Endothelial cell of umbilical vein (primary cell): Measurements from ENCODE around the gene PLEKHG7. TPM values are rescaled to one million over a fixed set of nuclear protein-coding genes. Genes with fewer than 3 reads are reported as not detected.

Source experiments
- BruUV-seq: library from RNA; stranded (reverse); fragments of 400-500 nt; replicated peaks from 2 replicates; lab custom pipeline; 2021; lab: Mats Ljungman, UMichigan
- CTCF ChIA-PET: fragments of 300-600, 350-600 bp; sonication (Branson Sonifier 250); formaldehyde crosslinking; loops from one replicate; lab custom pipeline; 2021; ENCODE audit warnings: antibody characterized with exemption, inconsistent platforms; lab: Charles Lee
- POLR2A ChIA-PET: fragments of 300-600, 350-600 bp; sonication (Branson Sonifier 250); formaldehyde crosslinking; loops from one replicate; lab custom pipeline; 2021; ENCODE audit warnings: antibody characterized with exemption, inconsistent platforms; lab: Charles Lee
- DNase-seq: peaks from one replicate; pipeline ENCODE4 v3.0.0-alpha.2; 2011; ENCODE audit warnings: low read depth, low spot score
- FAIRE-seq: peaks from 2 replicates; lab custom pipeline; 2011; peaks lifted over from hg19 to GRCh38; lab: Jason Lieb, UNC
- H2AFZ ChIP-seq: 2 replicates; pipeline ENCODE4 v1.6.0; 2012; ENCODE audit warnings: low read depth, low read length, control low read depth, inconsistent platforms
- H3K27ac ChIP-seq: 2 replicates; pipeline ENCODE4 v1.5.1; 2011; ENCODE audit warnings: low read depth, mild to moderate bottlenecking, control low read depth, low read length, moderate library complexity; ENCODE audit not compliant: insufficient read depth
- H3K27me3 ChIP-seq, 2 experiments: 2 replicates each; pipeline versions ENCODE4 v1.6.0 to v1.6.1; 2011; ENCODE audit warnings: low read length in 2 of 2, mixed read lengths in 1 of 2; ENCODE audit not compliant: control insufficient read depth in 2 of 2, insufficient read depth in 2 of 2
- H3K36me3 ChIP-seq, 2 experiments: 2 replicates in 1 of 2; 3 replicates in 1 of 2; pipeline ENCODE4 v1.5.1; 2011; ENCODE audit warnings: low read length in 2 of 2, mild to moderate bottlenecking in 1 of 2, moderate library complexity in 1 of 2; ENCODE audit not compliant: control insufficient read depth in 2 of 2, insufficient read depth in 2 of 2; ENCODE audit errors: extremely low read depth in 1 of 2
- H3K4me1 ChIP-seq: 3 replicates; pipeline ENCODE4 v1.5.1; 2011; ENCODE audit warnings: mild to moderate bottlenecking, low read length; ENCODE audit not compliant: control insufficient read depth, insufficient read depth; ENCODE audit errors: extremely low read depth
- H3K4me2 ChIP-seq: 2 replicates; pipeline ENCODE4 v1.6.1; 2011; ENCODE audit warnings: low read length, control low read depth, mixed read lengths; ENCODE audit not compliant: insufficient read depth
- H3K4me3 ChIP-seq, 3 experiments: fragments of 200-600 bp in 1 of 3; sonication (generic), shearing (Covaris generic) in 1 of 3; replicated peaks in 1 of 3; 2 replicates each; pipeline ENCODE4 v1.5.1; 2011 to 2016; ENCODE audit warnings: control low read depth in 3 of 3, low read length in 3 of 3, mild to moderate bottlenecking in 2 of 3, inconsistent platforms in 1 of 3, low read depth in 1 of 3, moderate library complexity in 1 of 3; ENCODE audit not compliant: insufficient read depth in 1 of 3
- H3K79me2 ChIP-seq: 2 replicates; pipeline ENCODE4 v1.6.0; 2012; ENCODE audit warnings: low read length, inconsistent platforms; ENCODE audit not compliant: control insufficient read depth, insufficient read depth
- H3K9ac ChIP-seq: replicated peaks from 2 replicates; pipeline ENCODE3; 2011; ENCODE audit warnings: low read length, control low read depth; ENCODE audit not compliant: insufficient read depth; ENCODE audit errors: extremely low read depth
- H3K9me1 ChIP-seq: replicated peaks from 3 replicates; pipeline ENCODE4 v1.6.0; 2011; ENCODE audit warnings: mild to moderate bottlenecking, low read length; ENCODE audit not compliant: control insufficient read depth, insufficient read depth; ENCODE audit errors: extremely low read depth
- H3K9me3 ChIP-seq: replicated peaks from 2 replicates; pipeline ENCODE4 v1.5.1; 2012; ENCODE audit warnings: low read length, inconsistent platforms; ENCODE audit not compliant: control insufficient read depth, insufficient read depth
- H4K20me1 ChIP-seq: replicated peaks from 2 replicates; pipeline ENCODE3; 2011; ENCODE audit warnings: mild to moderate bottlenecking, low read length; ENCODE audit not compliant: control insufficient read depth, insufficient read depth; ENCODE audit errors: extremely low read depth
- EZH2 ChIP-seq: IDR thresholded peaks from 2 replicates; pipeline ENCODE4 v1.6.1; 2012; ENCODE audit warnings: borderline replicate concordance, low read depth, mild to moderate bottlenecking, moderate library complexity, low read length, inconsistent platforms; ENCODE audit not compliant: severe bottlenecking
- FOS ChIP-seq: IDR thresholded peaks from 2 replicates; pipeline ENCODE4 v1.6.1; 2011; ENCODE audit warnings: mild to moderate bottlenecking, low read length, moderate library complexity, borderline replicate concordance; ENCODE audit not compliant: insufficient read depth
- GATA2 ChIP-seq: IDR thresholded peaks from 2 replicates; pipeline ENCODE4 v1.7.0; 2011; ENCODE audit warnings: low read depth, mild to moderate bottlenecking, moderate library complexity, mixed read lengths, low read length; ENCODE audit not compliant: insufficient read length, insufficient read depth
- JUN ChIP-seq: IDR thresholded peaks from 2 replicates; pipeline ENCODE4 v1.6.1; 2011; ENCODE audit warnings: borderline replicate concordance, low read depth; ENCODE audit not compliant: insufficient read length, insufficient read depth
- MYC ChIP-seq: IDR thresholded peaks from one replicate; pipeline ENCODE4 v1.6.1; 2011; ENCODE audit warnings: mild to moderate bottlenecking, low read depth, low read length
- POLR2A ChIP-seq: IDR thresholded peaks from 2 replicates; pipeline ENCODE4 v1.6.1; 2012; ENCODE audit warnings: low read depth, mild to moderate bottlenecking, control low read depth, low read length
- POLR2AphosphoS5 ChIP-seq: IDR thresholded peaks from 2 replicates; pipeline ENCODE4 v1.6.1; 2012; ENCODE audit warnings: low read depth, mild to moderate bottlenecking, control low read depth, low read length, moderate library complexity; ENCODE audit not compliant: insufficient read depth
- dilution Hi-C: fragments of 300-500 bp; cut with MboI; formaldehyde crosslinking; loops from one replicate; pipeline ENCODE4 v1.15.0; 2019; ENCODE audit warnings: low sequenced_read_pairs; ENCODE audit not compliant: extremely low pct_ligation_motif_present
- intact Hi-C: fragments of 100-400 bp; cut with micrococcal nuclease; formaldehyde crosslinking; loops from one replicate; pipeline ENCODE4 v1.10.0; 2022
- polyA plus RNA-seq, 4 experiments: library from polyadenylated mRNA; depleted of rRNA in 3 of 4; stranded (reverse) in 3 of 4; unstranded in 1 of 4; fragments of >200 nt; gene quantifications; 2 replicates each; pipeline versions ENCODE4 v1.2.1 to v1.2.3, GENCODE V29; 2011 to 2012; ENCODE audit warnings: missing spikeins in 1 of 4
- total RNA-seq: library from RNA; stranded (reverse); gene quantifications from 2 replicates; pipeline ENCODE4 v1.2.3, GENCODE V29; 2021
- TF ChIP-seq, protein P1 (sequence below): IDR thresholded peaks from 2 replicates; pipeline ENCODE4 v1.6.1; 2011; ENCODE audit not compliant: insufficient read depth, insufficient read length
- TF ChIP-seq, protein P2 (sequence below), 2 donors: IDR thresholded peaks; 1 replicate in 1 of 2; 2 replicates in 1 of 2; pipeline ENCODE4 v1.5.1; 2011; ENCODE audit warnings: low read length in 2 of 2, mild to moderate bottlenecking in 2 of 2, moderate library complexity in 2 of 2, control low read depth in 1 of 2, inconsistent platforms in 1 of 2, low read depth in 1 of 2; ENCODE audit not compliant: insufficient read depth in 1 of 2; ENCODE audit errors: extremely low read depth in 1 of 2

PLEKHG7 gene
- total and polyA plus RNA-seq, 2 donors (not counting 3 experiments of a cell fraction or from before 2014, with no cell fraction given): not detected

- DNase-seq: peak; percentile 100
- H2AFZ ChIP-seq: peak overlapping the region; percentile 6
- peak overlapping the region; percentile 39 for H3K9ac ChIP-seq
- H3K27ac ChIP-seq: peak overlapping the region; percentile 72
- ChIA-PET CTCF (interaction anchor here (0.7 to 2.0 kb wide), 8 partner anchors 8 to 49 kb away, joined by 3 to 11 read pairs (median 4); no protein-coding TSS in a partner anchor), POLR2A (no interaction called here)
- peak overlapping the region; percentile 58 for H3K4me2 ChIP-seq
- dilution Hi-C loops (no loop called here), intact Hi-C loops (loop anchor here (1.0 to 2.0 kb wide), 4 partner anchors 8 to 215 kb away; no protein-coding TSS in a partner anchor)
- TF ChIP-seq MYC (no peak), EZH2 (no peak), JUN (peak; percentile 83), POLR2AphosphoS5 (peak; percentile 78), GATA2 (peak; percentile 77), FOS (peak; percentile 66), POLR2A (no peak)
- TF ChIP-seq, protein P1, sequence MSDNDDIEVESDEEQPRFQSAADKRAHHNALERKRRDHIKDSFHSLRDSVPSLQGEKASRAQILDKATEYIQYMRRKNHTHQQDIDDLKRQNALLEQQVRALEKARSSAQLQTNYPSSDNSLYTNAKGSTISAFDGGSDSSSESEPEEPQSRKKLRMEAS: peak; percentile 68
- TF ChIP-seq, protein P2, sequence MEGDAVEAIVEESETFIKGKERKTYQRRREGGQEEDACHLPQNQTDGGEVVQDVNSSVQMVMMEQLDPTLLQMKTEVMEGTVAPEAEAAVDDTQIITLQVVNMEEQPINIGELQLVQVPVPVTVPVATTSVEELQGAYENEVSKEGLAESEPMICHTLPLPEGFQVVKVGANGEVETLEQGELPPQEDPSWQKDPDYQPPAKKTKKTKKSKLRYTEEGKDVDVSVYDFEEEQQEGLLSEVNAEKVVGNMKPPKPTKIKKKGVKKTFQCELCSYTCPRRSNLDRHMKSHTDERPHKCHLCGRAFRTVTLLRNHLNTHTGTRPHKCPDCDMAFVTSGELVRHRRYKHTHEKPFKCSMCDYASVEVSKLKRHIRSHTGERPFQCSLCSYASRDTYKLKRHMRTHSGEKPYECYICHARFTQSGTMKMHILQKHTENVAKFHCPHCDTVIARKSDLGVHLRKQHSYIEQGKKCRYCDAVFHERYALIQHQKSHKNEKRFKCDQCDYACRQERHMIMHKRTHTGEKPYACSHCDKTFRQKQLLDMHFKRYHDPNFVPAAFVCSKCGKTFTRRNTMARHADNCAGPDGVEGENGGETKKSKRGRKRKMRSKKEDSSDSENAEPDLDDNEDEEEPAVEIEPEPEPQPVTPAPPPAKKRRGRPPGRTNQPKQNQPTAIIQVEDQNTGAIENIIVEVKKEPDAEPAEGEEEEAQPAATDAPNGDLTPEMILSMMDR (IDR thresholded peaks at IDR 0.05; ENCODE audit: extremely low read depth in 1 of 2, insufficient read depth in 1 of 2, low read depth in 1 of 2, low read length in 2 of 2): no peak
- TSS peak; percentile 79 for BruUV-seq
- H3K4me1 ChIP-seq: peaks cover 28% of the 10 kb centered on the region
- no peaks in the 10 kb centered on the region for H3K79me2 ChIP-seq
- no peaks in the 10 kb centered on the region for H4K20me1 ChIP-seq
- no peaks in the 10 kb centered on the region for H3K27me3 ChIP-seq
- no peaks in the 10 kb centered on the region for H3K9me3 ChIP-seq
- FAIRE-seq: peak; percentile 98
- no peak overlapping the region for H3K4me3 ChIP-seq
- H3K9me1 ChIP-seq: no peaks in the 10 kb centered on the region
- H3K36me3 ChIP-seq: no peaks in the 10 kb centered on the region
These were observed 51.4 kb downstream of the PLEKHG7 start for GRCh38 chr12:92753976-92754885.
